Ishikawa (cell line): Measurements from ENCODE around the gene GRK1.

ENCODE experiments used
- CEBPB ChIP-seq: IDR thresholded peaks from 2 replicates; pipeline ENCODE4 v1.6.1; 2012
- CREB1 ChIP-seq: IDR thresholded peaks from 2 replicates; pipeline ENCODE4 v1.6.1; 2012; ENCODE audit warnings: low read depth
- EGR1 ChIP-seq: IDR thresholded peaks from 2 replicates; pipeline ENCODE4 v1.6.1; 2012
- EP300 ChIP-seq: IDR thresholded peaks from 2 replicates; pipeline ENCODE4 v1.6.1; 2012; ENCODE audit warnings: borderline replicate concordance
- FOXM1 ChIP-seq: IDR thresholded peaks from 2 replicates; pipeline ENCODE4 v1.6.1; 2012; ENCODE audit warnings: low read depth, borderline replicate concordance
- MAX ChIP-seq: IDR thresholded peaks from 2 replicates; pipeline ENCODE4 v1.6.1; 2012
- NFIC ChIP-seq: IDR thresholded peaks from 2 replicates; pipeline ENCODE4 v1.6.1; 2012
- RAD21 ChIP-seq: IDR thresholded peaks from 2 replicates; pipeline ENCODE4 v1.6.1; 2012; ENCODE audit warnings: low read depth
- REST ChIP-seq: IDR thresholded peaks from 2 replicates; pipeline ENCODE4 v1.6.1; 2012; ENCODE audit warnings: low read depth, mild to moderate bottlenecking
- TAF1 ChIP-seq: IDR thresholded peaks from 2 replicates; pipeline ENCODE4 v1.6.1; 2012; ENCODE audit warnings: low read depth, mild to moderate bottlenecking
- TCF12 ChIP-seq: IDR thresholded peaks from 2 replicates; pipeline ENCODE4 v1.6.1; 2012; ENCODE audit warnings: low read depth
- TEAD4 ChIP-seq: IDR thresholded peaks from 2 replicates; pipeline ENCODE4 v1.6.1; 2012
- USF1 ChIP-seq: IDR thresholded peaks from 2 replicates; pipeline ENCODE4 v1.6.1; 2012
- YY1 ChIP-seq: IDR thresholded peaks from 2 replicates; pipeline ENCODE4 v1.6.1; 2012; ENCODE audit warnings: low read depth
- ZBTB7A ChIP-seq: IDR thresholded peaks from 2 replicates; pipeline ENCODE4 v1.6.1; 2012; ENCODE audit warnings: low read depth

Gene GRK1

GRCh38 chr13:113629866-113630265, 37.2 kb upstream of the GRK1 start:
- no peak for TF ChIP-seq TAF1
- no peak for TF ChIP-seq YY1
- no peak for TF ChIP-seq CEBPB
- no peak for TF ChIP-seq RAD21
- no peak for TF ChIP-seq TCF12
- no peak for TF ChIP-seq EGR1
- TF ChIP-seq FOXM1, result no peak
- no peak for TF ChIP-seq ZBTB7A
- no peak for TF ChIP-seq EP300
- TF ChIP-seq TEAD4, result no peak
- TF ChIP-seq CREB1, result no peak
- no peak for TF ChIP-seq REST
- TF ChIP-seq USF1, result no peak
- no peak for TF ChIP-seq MAX
- TF ChIP-seq NFIC, result no peak

GRCh38 chr13:113630296-113630695, 36.7 kb upstream of the GRK1 start:
- TF ChIP-seq YY1 (no peak), EGR1 (no peak), CEBPB (no peak), USF1 (no peak), RAD21 (no peak), REST (no peak), TEAD4 (no peak), ZBTB7A (no peak), TCF12 (no peak), CREB1 (no peak), EP300 (no peak), TAF1 (no peak), MAX (no peak), FOXM1 (no peak), NFIC (no peak)

- TF ChIP-seq EP300, result no peak
- TF ChIP-seq TAF1, result no peak
- TF ChIP-seq TCF12, result no peak
- TF ChIP-seq EGR1, result no peak
- no peak for TF ChIP-seq CEBPB
- no peak for TF ChIP-seq USF1
- no peak for TF ChIP-seq ZBTB7A
- TF ChIP-seq REST, result no peak
- no peak for TF ChIP-seq TEAD4
- TF ChIP-seq CREB1, result no peak
- TF ChIP-seq MAX, result no peak
- no peak for TF ChIP-seq RAD21
- TF ChIP-seq YY1, result no peak
- TF ChIP-seq NFIC, result no peak
- TF ChIP-seq FOXM1, result no peak
Observed at GRCh38 chr13:113630804-113631203, 36.2 kb upstream of the GRK1 start.
